HL-60 (cell line): ENCODE measurements around the gene OXSR1.

ENCODE experiments used
- DNase-seq, 2 experiments: peaks; one replicate each; pipeline ENCODE4 v3.0.0-alpha.2; 2010 to 2020; ENCODE audit warnings: low read depth in 1 of 2, low spot score in 1 of 2
- H3K27ac ChIP-seq: fragments of 250-450 bp; sonication (Bioruptor Pico); replicated peaks from 2 replicates; pipeline ENCODE4 v1.5.1; 2020; ENCODE audit warnings: mild to moderate bottlenecking, moderate library complexity
- H3K27me3 ChIP-seq: fragments of 250-450 bp; sonication (Bioruptor Pico); 2 replicates; pipeline ENCODE4 v1.5.1; 2021; ENCODE audit warnings: mild to moderate bottlenecking, moderate library complexity; ENCODE audit not compliant: insufficient read depth, poor library complexity, severe bottlenecking
- H3K4me3 ChIP-seq: replicated peaks from 2 replicates; pipeline ENCODE4 v1.5.1; 2011; ENCODE audit warnings: mild to moderate bottlenecking, control low read depth, low read length; ENCODE audit not compliant: insufficient read depth
- GABPA ChIP-seq: IDR thresholded peaks from 2 replicates; pipeline ENCODE4 v1.6.1; 2012; ENCODE audit warnings: low read depth
- POLR2AphosphoS5 ChIP-seq: IDR thresholded peaks from 2 replicates; pipeline ENCODE4 v1.6.1; 2012; ENCODE audit warnings: low read depth
- SPI1 ChIP-seq: IDR thresholded peaks from 2 replicates; pipeline ENCODE4 v1.6.1; 2012; ENCODE audit warnings: low read depth, mild to moderate bottlenecking, borderline replicate concordance
- TF ChIP-seq, protein P1 (sequence below): IDR thresholded peaks from one replicate; pipeline ENCODE4 v1.5.1; 2011; ENCODE audit warnings: low read length, control low read depth, inconsistent platforms; ENCODE audit not compliant: insufficient read depth
- TF ChIP-seq, protein P2 (sequence below): IDR thresholded peaks from 2 replicates; pipeline ENCODE4 v1.6.1; 2012; ENCODE audit warnings: low read depth; ENCODE audit not compliant: insufficient replicate concordance

Gene OXSR1

DNA sequence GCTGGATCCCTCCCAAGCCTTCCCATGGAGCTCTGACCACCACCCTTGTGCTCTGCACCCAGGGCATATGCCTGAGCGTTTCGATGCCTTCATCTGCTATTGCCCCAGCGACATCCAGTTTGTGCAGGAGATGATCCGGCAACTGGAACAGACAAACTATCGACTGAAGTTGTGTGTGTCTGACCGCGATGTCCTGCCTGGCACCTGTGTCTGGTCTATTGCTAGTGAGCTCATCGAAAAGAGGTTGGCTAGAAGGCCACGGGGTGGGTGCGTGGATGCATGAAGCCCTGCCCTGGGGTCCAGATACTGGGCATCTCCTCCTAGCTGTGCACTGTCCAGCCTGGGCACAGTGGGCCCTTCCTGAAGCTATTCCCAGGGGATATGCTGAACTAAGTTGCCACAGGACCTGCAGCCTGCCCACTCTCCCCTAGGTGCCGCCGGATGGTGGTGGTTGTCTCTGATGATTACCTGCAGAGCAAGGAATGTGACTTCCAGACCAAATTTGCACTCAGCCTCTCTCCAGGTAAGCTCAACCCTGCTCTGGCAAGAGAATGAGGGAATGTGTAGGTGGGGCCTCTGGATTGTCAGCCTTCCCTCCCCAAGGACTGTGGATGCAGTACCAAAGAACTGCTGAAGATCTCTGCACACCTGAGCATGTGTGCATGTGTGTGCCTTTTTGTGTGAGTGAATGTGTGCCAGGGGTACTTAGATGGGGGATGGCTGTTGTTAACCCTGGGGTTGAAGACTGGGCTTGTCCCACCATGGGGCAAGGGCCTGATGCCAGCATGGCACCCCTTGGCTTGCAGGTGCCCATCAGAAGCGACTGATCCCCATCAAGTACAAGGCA, 24.8 kb upstream of the OXSR1 start:
- Histone ChIP-seq H3K27ac (no peak overlapping the region), H3K27me3 (no peaks in the 10 kb centered on the region), H3K4me3 (no peak overlapping the region)
- TF ChIP-seq SPI1 (no peak), GABPA (no peak), POLR2AphosphoS5 (no peak)
- TF ChIP-seq, protein P1, sequence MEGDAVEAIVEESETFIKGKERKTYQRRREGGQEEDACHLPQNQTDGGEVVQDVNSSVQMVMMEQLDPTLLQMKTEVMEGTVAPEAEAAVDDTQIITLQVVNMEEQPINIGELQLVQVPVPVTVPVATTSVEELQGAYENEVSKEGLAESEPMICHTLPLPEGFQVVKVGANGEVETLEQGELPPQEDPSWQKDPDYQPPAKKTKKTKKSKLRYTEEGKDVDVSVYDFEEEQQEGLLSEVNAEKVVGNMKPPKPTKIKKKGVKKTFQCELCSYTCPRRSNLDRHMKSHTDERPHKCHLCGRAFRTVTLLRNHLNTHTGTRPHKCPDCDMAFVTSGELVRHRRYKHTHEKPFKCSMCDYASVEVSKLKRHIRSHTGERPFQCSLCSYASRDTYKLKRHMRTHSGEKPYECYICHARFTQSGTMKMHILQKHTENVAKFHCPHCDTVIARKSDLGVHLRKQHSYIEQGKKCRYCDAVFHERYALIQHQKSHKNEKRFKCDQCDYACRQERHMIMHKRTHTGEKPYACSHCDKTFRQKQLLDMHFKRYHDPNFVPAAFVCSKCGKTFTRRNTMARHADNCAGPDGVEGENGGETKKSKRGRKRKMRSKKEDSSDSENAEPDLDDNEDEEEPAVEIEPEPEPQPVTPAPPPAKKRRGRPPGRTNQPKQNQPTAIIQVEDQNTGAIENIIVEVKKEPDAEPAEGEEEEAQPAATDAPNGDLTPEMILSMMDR: no peak
- TF ChIP-seq, protein P2, sequence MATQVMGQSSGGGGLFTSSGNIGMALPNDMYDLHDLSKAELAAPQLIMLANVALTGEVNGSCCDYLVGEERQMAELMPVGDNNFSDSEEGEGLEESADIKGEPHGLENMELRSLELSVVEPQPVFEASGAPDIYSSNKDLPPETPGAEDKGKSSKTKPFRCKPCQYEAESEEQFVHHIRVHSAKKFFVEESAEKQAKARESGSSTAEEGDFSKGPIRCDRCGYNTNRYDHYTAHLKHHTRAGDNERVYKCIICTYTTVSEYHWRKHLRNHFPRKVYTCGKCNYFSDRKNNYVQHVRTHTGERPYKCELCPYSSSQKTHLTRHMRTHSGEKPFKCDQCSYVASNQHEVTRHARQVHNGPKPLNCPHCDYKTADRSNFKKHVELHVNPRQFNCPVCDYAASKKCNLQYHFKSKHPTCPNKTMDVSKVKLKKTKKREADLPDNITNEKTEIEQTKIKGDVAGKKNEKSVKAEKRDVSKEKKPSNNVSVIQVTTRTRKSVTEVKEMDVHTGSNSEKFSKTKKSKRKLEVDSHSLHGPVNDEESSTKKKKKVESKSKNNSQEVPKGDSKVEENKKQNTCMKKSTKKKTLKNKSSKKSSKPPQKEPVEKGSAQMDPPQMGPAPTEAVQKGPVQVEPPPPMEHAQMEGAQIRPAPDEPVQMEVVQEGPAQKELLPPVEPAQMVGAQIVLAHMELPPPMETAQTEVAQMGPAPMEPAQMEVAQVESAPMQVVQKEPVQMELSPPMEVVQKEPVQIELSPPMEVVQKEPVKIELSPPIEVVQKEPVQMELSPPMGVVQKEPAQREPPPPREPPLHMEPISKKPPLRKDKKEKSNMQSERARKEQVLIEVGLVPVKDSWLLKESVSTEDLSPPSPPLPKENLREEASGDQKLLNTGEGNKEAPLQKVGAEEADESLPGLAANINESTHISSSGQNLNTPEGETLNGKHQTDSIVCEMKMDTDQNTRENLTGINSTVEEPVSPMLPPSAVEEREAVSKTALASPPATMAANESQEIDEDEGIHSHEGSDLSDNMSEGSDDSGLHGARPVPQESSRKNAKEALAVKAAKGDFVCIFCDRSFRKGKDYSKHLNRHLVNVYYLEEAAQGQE: no peak
- DNase-seq: no peak

DNA sequence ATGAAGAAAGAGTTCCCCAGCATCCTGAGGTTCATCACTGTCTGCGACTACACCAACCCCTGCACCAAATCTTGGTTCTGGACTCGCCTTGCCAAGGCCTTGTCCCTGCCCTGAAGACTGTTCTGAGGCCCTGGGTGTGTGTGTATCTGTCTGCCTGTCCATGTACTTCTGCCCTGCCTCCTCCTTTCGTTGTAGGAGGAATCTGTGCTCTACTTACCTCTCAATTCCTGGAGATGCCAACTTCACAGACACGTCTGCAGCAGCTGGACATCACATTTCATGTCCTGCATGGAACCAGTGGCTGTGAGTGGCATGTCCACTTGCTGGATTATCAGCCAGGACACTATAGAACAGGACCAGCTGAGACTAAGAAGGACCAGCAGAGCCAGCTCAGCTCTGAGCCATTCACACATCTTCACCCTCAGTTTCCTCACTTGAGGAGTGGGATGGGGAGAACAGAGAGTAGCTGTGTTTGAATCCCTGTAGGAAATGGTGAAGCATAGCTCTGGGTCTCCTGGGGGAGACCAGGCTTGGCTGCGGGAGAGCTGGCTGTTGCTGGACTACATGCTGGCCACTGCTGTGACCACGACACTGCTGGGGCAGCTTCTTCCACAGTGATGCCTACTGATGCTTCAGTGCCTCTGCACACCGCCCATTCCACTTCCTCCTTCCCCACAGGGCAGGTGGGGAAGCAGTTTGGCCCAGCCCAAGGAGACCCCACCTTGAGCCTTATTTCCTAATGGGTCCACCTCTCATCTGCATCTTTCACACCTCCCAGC, 24.0 kb upstream of the OXSR1 start:
- TF ChIP-seq, protein P1: no peak
- Histone ChIP-seq H3K27ac (no peak overlapping the region), H3K4me3 (no peak overlapping the region), H3K27me3 (no peaks in the 10 kb centered on the region)
- no peak for DNase-seq

DNA sequence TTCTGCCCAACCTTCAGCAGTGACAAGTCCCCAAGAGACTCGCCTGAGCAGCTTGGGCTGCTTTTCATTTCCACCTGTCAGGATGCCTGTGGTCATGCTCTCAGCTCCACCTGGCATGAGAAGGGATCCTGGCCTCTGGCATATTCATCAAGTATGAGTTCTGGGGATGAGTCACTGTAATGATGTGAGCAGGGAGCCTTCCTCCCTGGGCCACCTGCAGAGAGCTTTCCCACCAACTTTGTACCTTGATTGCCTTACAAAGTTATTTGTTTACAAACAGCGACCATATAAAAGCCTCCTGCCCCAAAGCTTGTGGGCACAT, 23.4 kb upstream of the OXSR1 start:
- Histone ChIP-seq H3K27ac (no peak overlapping the region), H3K4me3 (no peak overlapping the region), H3K27me3 (no peaks in the 10 kb centered on the region)
- no peak for DNase-seq
- no peak for TF ChIP-seq POLR2AphosphoS5
- TF ChIP-seq, protein P1: no peak
- TF ChIP-seq, protein P2: no peak
